DOHH2 (cell line): ENCODE data around the gene DRC3.

Experiments used
- CTCF ChIP-seq: fragments of 200-600 bp; sonication (generic); IDR thresholded peaks from one replicate; pipeline ENCODE4 v1.5.1; 2014; ENCODE audit warnings: antibody characterized with exemption, mild to moderate bottlenecking, low read depth, low read length; ENCODE audit not compliant: poor library complexity, severe bottlenecking
- EZH2phosphoT487 ChIP-seq: fragments of 200-600 bp; sonication (generic); IDR thresholded peaks from 2 replicates; pipeline ENCODE4 v1.6.1; 2017; ENCODE audit warnings: borderline replicate concordance, mild to moderate bottlenecking, antibody characterized with exemption, low read length, moderate library complexity, mixed read lengths

GRCh38 chr17:18055597-18055996, 82.9 kb downstream of the DRC3 start:
- TF ChIP-seq CTCF (no peak), EZH2phosphoT487 (no peak)
